Common myeloid progenitor, CD34-positive (primary cell): Measurements from ENCODE around the gene IL33.
A peak's percentile ranks its signal among the peaks of the same experiment; 100 is the strongest.

Experiments
- CTCF ChIA-PET: fragments of 350-600 bp; sonication (Branson Sonifier 250); formaldehyde crosslinking; loops from one replicate; lab custom pipeline; 2021; ENCODE audit warnings: antibody characterized with exemption; lab: Charles Lee
- POLR2A ChIA-PET: fragments of 350-600 bp; sonication (Branson Sonifier 250); formaldehyde crosslinking; loops from one replicate; lab custom pipeline; 2021; ENCODE audit warnings: antibody characterized with exemption; lab: Charles Lee
- DNase-seq, 3 donors: peaks; one replicate each; pipeline versions ENCODE4 v3.0.0 to v3.0.0-alpha.2; 2013
- H3K27ac ChIP-seq, 2 experiments: 1 replicate in 1 of 2; 2 replicates in 1 of 2; pipeline ENCODE4 v1.7.0; 2013; ENCODE audit warnings: inconsistent platforms in 2 of 2, low read length in 2 of 2, mild to moderate bottlenecking in 2 of 2, low read depth in 1 of 2, moderate library complexity in 1 of 2; ENCODE audit not compliant: severe bottlenecking in 2 of 2, insufficient read depth in 1 of 2, poor library complexity in 1 of 2
- H3K27me3 ChIP-seq, 5 experiments: replicated peaks in 2 of 5; 1 replicate in 3 of 5; 2 replicates in 2 of 5; pipeline versions ENCODE4 v1.6.1 to v1.7.0; 2013; ENCODE audit warnings: low read length in 4 of 5, mild to moderate bottlenecking in 2 of 5, moderate library complexity in 2 of 5, inconsistent platforms in 1 of 5; ENCODE audit not compliant: insufficient read depth in 5 of 5, control insufficient read depth in 4 of 5
- H3K36me3 ChIP-seq, 4 experiments: 1 replicate in 2 of 4; 2 replicates in 2 of 4; pipeline versions ENCODE4 v1.6.1 to v1.7.0; 2013; ENCODE audit warnings: low read length in 3 of 4, control low read depth in 1 of 4, mild to moderate bottlenecking in 1 of 4; ENCODE audit not compliant: control insufficient read depth in 4 of 4, insufficient read depth in 4 of 4
- H3K4me1 ChIP-seq, 4 experiments: 1 replicate in 3 of 4; 2 replicates in 1 of 4; pipeline versions ENCODE4 v1.6.1 to v1.7.1; 2013; ENCODE audit warnings: low read length in 3 of 4, mild to moderate bottlenecking in 3 of 4, control low read depth in 1 of 4, inconsistent platforms in 1 of 4, moderate library complexity in 1 of 4; ENCODE audit not compliant: control insufficient read depth in 4 of 4, insufficient read depth in 4 of 4; ENCODE audit errors: control extremely low read depth in 1 of 4
- H3K4me3 ChIP-seq, 7 experiments: 1 replicate in 4 of 7; 2 replicates in 3 of 7; pipeline versions ENCODE4 v1.5.1 to v1.7.0; 2013; ENCODE audit warnings: mild to moderate bottlenecking in 7 of 7, low read length in 6 of 7, moderate library complexity in 6 of 7, inconsistent platforms in 2 of 7, low read depth in 2 of 7, control low read depth in 1 of 7; ENCODE audit not compliant: insufficient read depth in 4 of 7, control insufficient read depth in 1 of 7; ENCODE audit errors: extremely low read depth in 1 of 7
- H3K9me3 ChIP-seq, 5 experiments: 1 replicate in 4 of 5; 2 replicates in 1 of 5; pipeline versions ENCODE4 v1.6.1 to v1.7.1; 2013; ENCODE audit warnings: low read length in 4 of 5, mild to moderate bottlenecking in 2 of 5, inconsistent platforms in 1 of 5, low read depth in 1 of 5, moderate library complexity in 1 of 5; ENCODE audit not compliant: control insufficient read depth in 4 of 5, insufficient read depth in 2 of 5; ENCODE audit errors: control extremely low read depth in 1 of 5
- WGBS: methylation state at CpG from one replicate; pipeline ENCODE4 v1.1.5; 2013; ENCODE audit not compliant: insufficient coverage; 5-methylcytosine and 5-hydroxymethylcytosine counted together

The IL33 gene

DNA sequence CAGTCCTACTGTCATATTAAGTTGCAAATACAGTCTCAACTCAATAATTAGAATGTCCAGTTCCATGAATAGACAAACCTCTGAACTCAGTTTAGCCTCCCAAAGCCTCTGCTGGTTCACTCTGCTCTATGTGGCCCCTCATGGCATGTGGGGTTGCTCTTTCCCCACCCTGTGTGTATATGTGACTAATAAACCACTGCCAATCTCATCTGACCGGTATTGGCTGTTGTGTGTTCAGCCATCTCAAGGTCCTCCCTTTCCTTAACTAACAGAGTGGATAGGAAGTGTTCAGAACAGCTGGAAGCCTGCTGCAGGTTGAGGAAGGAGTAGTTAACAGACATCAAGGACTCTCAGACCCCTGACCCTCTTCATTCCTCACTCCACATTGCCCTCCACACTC, 55.3 kb downstream of the IL33 start:
- H3K4me1 ChIP-seq = no peaks in the 10 kb centered on the region
- peaks cover 0 to 1% (median 0%) of the 10 kb centered on the region in 5 experiments for H3K9me3 ChIP-seq
- no peak overlapping the region for H3K27ac ChIP-seq
- WGBS = no CpG with 5 or more reads among the region's 1 CpG
- ChIA-PET POLR2A (no interaction called here), CTCF (no interaction called here)
- H3K4me3 ChIP-seq = no peak overlapping the region
- DNase-seq = no peak
- H3K27me3 ChIP-seq = no peaks in the 10 kb centered on the region
- no peaks in the 10 kb centered on the region for H3K36me3 ChIP-seq

DNA sequence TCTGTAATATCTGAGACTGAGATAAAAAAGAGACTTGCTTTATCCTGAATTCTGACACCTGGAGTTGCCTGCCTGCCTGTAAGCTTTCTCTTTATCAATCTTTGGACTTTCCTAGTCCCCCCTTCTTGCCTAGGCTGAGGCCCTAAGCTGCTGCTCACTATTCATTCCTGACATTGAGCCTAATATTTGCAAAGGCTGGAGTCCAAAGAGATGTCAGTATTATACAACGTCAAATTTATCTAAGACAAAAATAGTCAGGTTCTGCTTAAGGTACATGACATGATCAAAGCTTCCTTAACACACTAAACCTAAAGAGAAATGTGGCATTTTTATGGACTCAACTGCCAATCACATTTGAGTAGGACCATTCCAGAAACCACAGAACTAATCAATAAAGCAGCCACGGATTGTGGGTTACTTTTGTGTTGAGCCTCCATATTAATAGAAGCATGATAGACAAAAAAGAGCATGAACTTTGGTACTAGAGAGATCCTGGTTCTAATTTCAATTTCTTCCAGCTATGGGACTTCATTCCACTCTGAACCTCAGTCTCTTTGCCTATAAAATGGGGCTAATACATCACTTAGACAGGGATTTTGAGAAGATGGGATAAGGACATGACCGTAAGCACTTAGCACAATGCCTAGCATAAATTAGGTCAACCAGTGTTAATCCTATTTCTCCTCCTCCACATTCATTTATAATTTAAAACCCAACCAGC, 56.1 kb downstream of the IL33 start:
- H3K9me3 ChIP-seq = peaks cover 0 to 1% (median 0%) of the 10 kb centered on the region in 5 experiments
- H3K27me3 ChIP-seq = no peaks in the 10 kb centered on the region
- H3K36me3 ChIP-seq = no peaks in the 10 kb centered on the region
- POLR2A ChIA-PET = no interaction called here
- CTCF ChIA-PET = no interaction called here
- no peaks in the 10 kb centered on the region for H3K4me1 ChIP-seq
- H3K27ac ChIP-seq = no peak overlapping the region
- no peak overlapping the region for H3K4me3 ChIP-seq
- no peak for DNase-seq
- 100% methylated on average over 1 of the region's 3 CpGs for WGBS

DNA sequence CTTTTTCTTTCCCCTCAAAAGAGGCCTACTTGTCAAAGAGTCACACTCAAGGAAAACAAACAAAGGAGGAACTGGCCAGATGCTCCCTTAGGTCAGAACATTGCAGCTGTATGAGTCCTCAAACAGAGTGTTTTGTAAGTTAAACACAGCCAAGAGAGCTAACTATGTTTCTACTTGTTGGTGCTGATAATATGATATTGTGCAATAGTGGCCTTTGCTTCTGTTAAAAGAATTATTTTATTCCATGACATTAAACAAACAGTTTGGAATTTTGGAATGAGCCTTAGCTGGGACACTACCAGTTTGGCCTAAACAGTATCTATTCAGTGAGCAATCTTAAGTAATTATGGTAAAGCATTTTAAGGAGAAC, 56.6 kb downstream of the IL33 start:
- CTCF ChIA-PET = no interaction called here
- peaks cover 0 to 1% (median 0%) of the 10 kb centered on the region in 5 experiments for H3K9me3 ChIP-seq
- H3K27me3 ChIP-seq = no peaks in the 10 kb centered on the region
- no peaks in the 10 kb centered on the region for H3K36me3 ChIP-seq
- H3K4me3 ChIP-seq = no peak overlapping the region
- DNase-seq = no peak
- POLR2A ChIA-PET = no interaction called here
- H3K4me1 ChIP-seq = no peaks in the 10 kb centered on the region
- H3K27ac ChIP-seq = no peak overlapping the region

DNA sequence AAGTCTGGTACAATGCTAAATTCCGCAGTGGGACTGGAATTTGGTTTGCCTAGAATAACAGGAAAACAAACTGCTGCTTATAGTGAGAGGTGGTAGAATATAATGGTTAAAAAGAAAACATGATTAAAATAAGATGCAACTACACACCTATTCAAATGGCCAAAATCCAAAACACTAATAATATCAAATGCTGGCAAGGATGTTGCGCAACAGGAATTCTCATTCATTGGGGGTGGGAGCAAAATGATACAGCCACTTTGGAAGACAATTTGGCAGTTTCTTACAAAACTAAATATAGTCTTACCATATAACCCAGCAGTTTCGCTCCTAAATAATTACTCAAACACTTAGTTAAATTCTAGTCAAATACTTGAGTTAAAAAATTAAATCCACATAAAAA, 61.8 kb downstream of the IL33 start:
- H3K4me3 ChIP-seq = no peak overlapping the region
- WGBS = 67% methylated on average over 3 of the region's 3 CpGs
- POLR2A ChIA-PET = no interaction called here

DNA sequence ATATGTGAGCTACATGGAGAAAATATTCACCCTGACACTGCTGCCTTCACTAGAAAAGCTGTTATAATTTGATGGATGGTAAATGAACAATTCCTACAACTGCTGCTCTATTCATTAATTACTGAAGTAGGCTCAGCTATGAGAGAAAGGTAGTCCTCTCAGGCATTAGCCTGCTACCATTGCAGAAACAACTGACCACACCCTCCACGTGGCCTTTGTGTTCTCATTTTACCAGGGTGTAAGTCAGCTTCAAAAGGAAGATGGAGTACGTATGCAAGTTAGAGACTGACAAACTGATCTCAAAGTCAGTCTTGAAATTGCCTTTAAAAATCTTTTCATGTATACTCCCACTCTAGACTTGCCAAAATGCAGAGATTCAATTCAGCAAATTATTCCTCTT, 86.3 kb downstream of the IL33 start:
- Histone ChIP-seq H3K4me3 (no peak overlapping the region), H3K4me1 (no peaks in the 10 kb centered on the region), H3K27ac (no peak overlapping the region), H3K36me3 (no peaks in the 10 kb centered on the region), H3K9me3 (no peaks in the 10 kb centered on the region), H3K27me3 (peaks cover 0 to 5% (median 0%) of the 10 kb centered on the region in 5 experiments)
- ChIA-PET POLR2A (no interaction called here), CTCF (no interaction called here)
- no peak for DNase-seq
- no CpG with 5 or more reads among the region's 2 CpGs for WGBS

More for the DNA sequence above, 61.8 kb downstream of the IL33 start:
- H3K4me1 ChIP-seq = no peaks in the 10 kb centered on the region
- no peaks in the 10 kb centered on the region for H3K9me3 ChIP-seq
- DNase-seq = no peak
- no peak overlapping the region for H3K27ac ChIP-seq
- CTCF ChIA-PET = no interaction called here
- H3K27me3 ChIP-seq = no peaks in the 10 kb centered on the region
- no peaks in the 10 kb centered on the region for H3K36me3 ChIP-seq

DNA sequence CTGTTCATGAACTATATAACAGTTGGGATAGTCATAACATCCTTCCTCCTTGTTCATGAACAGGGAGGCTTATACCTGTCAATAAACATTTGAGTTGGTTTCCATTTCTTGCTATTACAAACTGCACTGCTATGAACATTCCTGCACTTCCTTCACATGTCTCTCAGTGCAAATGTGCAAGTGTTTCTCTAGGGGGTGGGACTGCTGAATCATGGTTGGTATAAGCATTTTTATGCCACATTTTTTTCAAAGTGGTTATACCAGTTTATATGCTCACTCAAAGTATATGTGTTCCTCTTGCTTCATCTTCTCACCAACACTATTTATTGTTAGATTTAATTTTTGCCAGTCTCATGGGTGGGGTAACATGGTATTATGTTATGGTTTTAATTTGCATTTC, 86.8 kb downstream of the IL33 start:
- Histone ChIP-seq H3K4me3 (no peak overlapping the region), H3K27ac (no peak overlapping the region), H3K36me3 (no peaks in the 10 kb centered on the region), H3K9me3 (no peaks in the 10 kb centered on the region), H3K4me1 (peaks cover 0 to 1% (median 0%) of the 10 kb centered on the region in 4 experiments), H3K27me3 (peaks cover 0 to 5% (median 0%) of the 10 kb centered on the region in 5 experiments)
- ChIA-PET POLR2A (no interaction called here), CTCF (no interaction called here)
- peak in 1 of 3 donors; percentile 10 for DNase-seq

DNA sequence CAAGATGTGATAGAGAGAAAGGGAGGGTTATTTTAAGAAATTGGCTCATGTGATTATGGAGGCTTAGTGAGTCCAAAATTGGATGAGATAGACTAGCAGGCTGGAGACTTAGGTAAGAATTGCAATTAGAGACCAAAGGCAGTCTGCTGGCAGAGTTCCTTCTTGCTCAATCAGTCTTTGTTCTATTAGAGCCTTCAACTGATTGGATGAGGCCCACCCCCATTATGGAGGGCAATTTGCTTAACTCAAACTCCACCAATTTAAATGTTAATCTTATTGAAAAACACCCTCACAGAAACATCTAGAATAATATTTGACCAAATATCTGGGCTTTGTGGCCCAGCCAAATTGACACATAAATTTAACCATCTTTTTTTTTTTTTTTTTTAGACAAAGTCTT, 88.6 kb downstream of the IL33 start:
- H3K4me3 ChIP-seq = no peak overlapping the region
- CTCF ChIA-PET = interaction anchor here (1.0 to 4.3 kb wide), 4 partner anchors 10 to 251 kb away, joined by 3 to 41 read pairs (median 5); no protein-coding TSS in a partner anchor
- peaks cover 0 to 5% (median 0%) of the 10 kb centered on the region in 5 experiments for H3K9me3 ChIP-seq
- no peaks in the 10 kb centered on the region for H3K36me3 ChIP-seq
- POLR2A ChIA-PET = no interaction called here
- peaks cover 0 to 9% (median 4%) of the 10 kb centered on the region in 5 experiments for H3K27me3 ChIP-seq
- no peak overlapping the region for H3K27ac ChIP-seq
- H3K4me1 ChIP-seq = peaks cover 0 to 1% (median 0%) of the 10 kb centered on the region in 4 experiments
- DNase-seq = no peak
